DMS53 treated with DMSO at 0.1 percent for 48 hours (cell line): Measurements from ENCODE around the gene SH3BGRL.
"Not testable (repeated sequence)": the region's sequence is repeated elsewhere in the genome, so short reads cannot be mapped to it uniquely, and the experiment has no call there.

Source experiments
- DNase-seq: peaks from one replicate; lab custom pipeline; 2025; ENCODE audit not compliant: unreplicated experiment; lab: John Stamatoyannopoulos, UW

The SH3BGRL gene

GRCh38 chrX:81259020-81259713, 57.3 kb downstream of the SH3BGRL start:
- no peak for DNase-seq

GRCh38 chrX:81259714-81260395, 58.0 kb downstream of the SH3BGRL start:
- no peak for DNase-seq

GRCh38 chrX:81261576-81261975, 59.7 kb downstream of the SH3BGRL start:
- no peak for DNase-seq

GRCh38 chrX:81263059-81263458, 61.2 kb downstream of the SH3BGRL start:
- DNase-seq, result no peak

- no peak for DNase-seq
Observed at GRCh38 chrX:81278616-81279015, 76.7 kb downstream of the SH3BGRL start.

- no peak for DNase-seq
Observed at GRCh38 chrX:81280148-81280547, 78.2 kb downstream of the SH3BGRL start.

GRCh38 chrX:81286075-81286474, 84.2 kb downstream of the SH3BGRL start:
- DNase-seq, result peak; percentile 12

- peak; percentile 52 for DNase-seq
Observed at GRCh38 chrX:81286608-81287007, 84.7 kb downstream of the SH3BGRL start.

GRCh38 chrX:81291996-81292395, 90.1 kb downstream of the SH3BGRL start:
- DNase-seq, result no peak

GRCh38 chrX:81294101-81294500, 92.2 kb downstream of the SH3BGRL start:
- no peak for DNase-seq

GRCh38 chrX:81301877-81302276, 100.0 kb downstream of the SH3BGRL start:
- DNase-seq, result no peak

GRCh38 chrX:81304563-81304962, 102.7 kb downstream of the SH3BGRL start:
- DNase-seq, result no peak

GRCh38 chrX:81305240-81305639, 103.3 kb downstream of the SH3BGRL start:
- DNase-seq, result no peak

GRCh38 chrX:81308086-81308829, 106.4 kb downstream of the SH3BGRL start:
- DNase-seq, result no peak

GRCh38 chrX:81316163-81316562, 114.3 kb downstream of the SH3BGRL start:
- no peak for DNase-seq

- not testable (repeated sequence) for DNase-seq
Observed at GRCh38 chrX:81331653-81332052, 129.8 kb downstream of the SH3BGRL start.

GRCh38 chrX:81336455-81337152, 134.7 kb downstream of the SH3BGRL start:
- no peak for DNase-seq

- DNase-seq, result no peak
Observed at GRCh38 chrX:81337805-81338204, 135.9 kb downstream of the SH3BGRL start.

- DNase-seq, result no peak
Observed at GRCh38 chrX:81338924-81339323, 137.0 kb downstream of the SH3BGRL start.

GRCh38 chrX:81345296-81345695, 143.4 kb downstream of the SH3BGRL start:
- DNase-seq, result not testable (repeated sequence)
